ENCODE data around the gene RGS6.

The RGS6 gene

GRCh38 chr14:72305561-72305960 is 373.3 kb downstream of the RGS6 start:
- DNase-seq: no peak

- DNase-seq: no peak
These were observed 376.8 kb downstream of the RGS6 start for GRCh38 chr14:72308967-72309485.

- DNase-seq: no peak
These were observed 378.9 kb downstream of the RGS6 start for GRCh38 chr14:72311116-72311515.

GRCh38 chr14:72311516-72311915 is 379.3 kb downstream of the RGS6 start:
- DNase-seq: no peak

GRCh38 chr14:72314808-72315435 is 382.7 kb downstream of the RGS6 start:
- no peak for DNase-seq

- DNase-seq: no peak
These were observed 383.5 kb downstream of the RGS6 start for GRCh38 chr14:72315714-72316113.

- no peak for DNase-seq
These were observed 386.4 kb downstream of the RGS6 start for GRCh38 chr14:72318648-72319047.

- peak in 40 of 58 donors; percentile 1 to 75 (median 20) for DNase-seq
These were observed 399.8 kb downstream of the RGS6 start for GRCh38 chr14:72332046-72332445.

GRCh38 chr14:72332871-72333270 is 400.6 kb downstream of the RGS6 start:
- no peak for DNase-seq

- DNase-seq: peak in 1 of 58 donors; percentile 1
These were observed 401.1 kb downstream of the RGS6 start for GRCh38 chr14:72333357-72333756.

GRCh38 chr14:72336311-72336980 is 404.2 kb downstream of the RGS6 start:
- no peak for DNase-seq

GRCh38 chr14:72341237-72341636 is 409.0 kb downstream of the RGS6 start:
- no peak for DNase-seq

GRCh38 chr14:72341686-72342085 is 409.5 kb downstream of the RGS6 start:
- DNase-seq: no peak

- no peak for DNase-seq
These were observed 414.9 kb downstream of the RGS6 start for GRCh38 chr14:72347118-72347517.

- DNase-seq: no peak
These were observed 418.0 kb downstream of the RGS6 start for GRCh38 chr14:72350215-72350614.

- no peak for DNase-seq
These were observed 419.8 kb downstream of the RGS6 start for GRCh38 chr14:72352012-72352411.

- no peak for DNase-seq
These were observed 434.4 kb downstream of the RGS6 start for GRCh38 chr14:72366619-72367018.

GRCh38 chr14:72369106-72369505 is 436.9 kb downstream of the RGS6 start:
- DNase-seq: no peak

GRCh38 chr14:72377016-72377415 is 444.8 kb downstream of the RGS6 start:
- DNase-seq: no peak

GRCh38 chr14:72380456-72380855 is 448.2 kb downstream of the RGS6 start:
- no peak for DNase-seq

- DNase-seq: no peak
These were observed 451.6 kb downstream of the RGS6 start for GRCh38 chr14:72383865-72384264.

GRCh38 chr14:72387726-72388125 is 455.5 kb downstream of the RGS6 start:
- DNase-seq: no peak

GRCh38 chr14:72389200-72389599 is 457.0 kb downstream of the RGS6 start:
- DNase-seq: no peak
